Upper lobe of right lung (tissue), 1 donor: ENCODE data around the gene MAX. TPM values are rescaled to one million over a fixed set of nuclear protein-coding genes. Genes with fewer than 3 reads are reported as not detected.

Source experiments
- ATAC-seq: fragments of 200-7000 bp; cut with Tn5 transposase; one replicate; pipeline ENCODE4 v1.9.1; 2020; ENCODE audit warnings: mild to moderate bottlenecking, moderate library complexity
- DNase-seq: peaks from one replicate; pipeline ENCODE4 v3.0.0-alpha.2; 2020
- H3K27ac ChIP-seq: fragments of 200-600 bp; one replicate; pipeline ENCODE4 v1.8.0; 2022
- H3K27me3 ChIP-seq: fragments of 200-600 bp; one replicate; pipeline ENCODE4 v1.8.0; 2022; ENCODE audit warnings: mild to moderate bottlenecking
- H3K36me3 ChIP-seq: fragments of 200-600 bp; one replicate; pipeline ENCODE4 v1.8.0; 2022
- H3K4me1 ChIP-seq: fragments of 200-600 bp; one replicate; pipeline ENCODE4 v1.8.0; 2022
- H3K4me3 ChIP-seq: fragments of 200-600 bp; one replicate; pipeline ENCODE4 v1.8.0; 2022; ENCODE audit warnings: mild to moderate bottlenecking
- H3K9me3 ChIP-seq: fragments of 200-600 bp; one replicate; pipeline ENCODE4 v1.8.0; 2022
- CTCF ChIP-seq: fragments of 200-600 bp; IDR thresholded peaks from one replicate; pipeline ENCODE4 v1.8.0; 2022; ENCODE audit warnings: antibody characterized with exemption
- intact Hi-C: fragments of 100-400 bp; cut with DNase I; formaldehyde crosslinking; loops from one replicate; pipeline ENCODE4 v1.11.0; 2022
- total RNA-seq: library from RNA; stranded (reverse); fragmentation: NEBNext Ultra II Directional; extraction: Animal tissue kit (Norgen Biotek cat#: 25700); gene quantifications from one replicate; pipeline ENCODE4 v1.2.1, GENCODE V29; 2021
- donor health status: DM: no; HTN: yes; CAD: no; lungs with severe emphysema.

MAX gene
- total RNA-seq, 1 donor from 2014 or later, result 102 TPM

- intact Hi-C loops, result no loop called here
- Histone ChIP-seq H3K9me3 (no peaks in the 10 kb centered on the region), H3K27me3 (no peaks in the 10 kb centered on the region), H3K27ac (no peak overlapping the region), H3K4me1 (no peaks in the 10 kb centered on the region), H3K4me3 (no peak overlapping the region), H3K36me3 (no peaks in the 10 kb centered on the region)
- TF ChIP-seq CTCF, result no peak
- ATAC-seq (no peak), DNase-seq (no peak)
Measured at GRCh38 chr14:65142914-65143625, 40.8 kb upstream of the MAX start.

- DNase-seq (no peak), ATAC-seq (no peak)
- Histone ChIP-seq H3K4me1 (no peaks in the 10 kb centered on the region), H3K4me3 (no peak overlapping the region), H3K27me3 (no peaks in the 10 kb centered on the region), H3K36me3 (no peaks in the 10 kb centered on the region), H3K9me3 (no peaks in the 10 kb centered on the region), H3K27ac (no peak overlapping the region)
- TF ChIP-seq CTCF, result no peak
- intact Hi-C loops, result no loop called here
Measured at GRCh38 chr14:65142429-65142828, 40.1 kb upstream of the MAX start.

GRCh38 chr14:65141523-65141922 is 39.2 kb upstream of the MAX start:
- intact Hi-C loops, result no loop called here
- Histone ChIP-seq H3K4me3 (no peak overlapping the region), H3K27ac (no peak overlapping the region), H3K4me1 (no peaks in the 10 kb centered on the region), H3K27me3 (no peaks in the 10 kb centered on the region), H3K9me3 (no peaks in the 10 kb centered on the region), H3K36me3 (no peaks in the 10 kb centered on the region)
- TF ChIP-seq CTCF, result no peak
- ATAC-seq, result no peak
- DNase-seq, result no peak

- no peaks in the 10 kb centered on the region for H3K9me3 ChIP-seq
- H3K36me3 ChIP-seq, result no peaks in the 10 kb centered on the region
- H3K27me3 ChIP-seq, result no peaks in the 10 kb centered on the region
- no peaks in the 10 kb centered on the region for H3K4me1 ChIP-seq
- intact Hi-C loops, result no loop called here
- DNase-seq (no peak), ATAC-seq (no peak)
- no peak overlapping the region for H3K4me3 ChIP-seq
- no peak for TF ChIP-seq CTCF
- H3K27ac ChIP-seq, result no peak overlapping the region
Measured at GRCh38 chr14:65137648-65138307, 35.5 kb upstream of the MAX start.

GRCh38 chr14:65134651-65135579 is 32.6 kb upstream of the MAX start:
- no peak for DNase-seq
- H3K27me3 ChIP-seq, result no peaks in the 10 kb centered on the region
- H3K4me1 ChIP-seq, result no peaks in the 10 kb centered on the region
- no peak for TF ChIP-seq CTCF
- intact Hi-C loops, result no loop called here
- no peak overlapping the region for H3K27ac ChIP-seq
- peak; percentile 49 for ATAC-seq
- H3K36me3 ChIP-seq, result no peaks in the 10 kb centered on the region
- H3K9me3 ChIP-seq, result no peaks in the 10 kb centered on the region
- H3K4me3 ChIP-seq, result no peak overlapping the region
